HG02981 (cell line): ENCODE results near the gene BARX1.
"Not testable (repeated sequence)": the region's sequence is repeated elsewhere in the genome, so short reads cannot be mapped to it uniquely, and the experiment has no call there.

Experiments
- ATAC-seq: cut with Tn5 transposase; IDR thresholded peaks from one replicate; pipeline ENCODE4 v1.9.1; 2021; ENCODE audit warnings: mild to moderate bottlenecking, moderate library complexity; ENCODE audit not compliant: unreplicated experiment

The BARX1 gene, protein sequence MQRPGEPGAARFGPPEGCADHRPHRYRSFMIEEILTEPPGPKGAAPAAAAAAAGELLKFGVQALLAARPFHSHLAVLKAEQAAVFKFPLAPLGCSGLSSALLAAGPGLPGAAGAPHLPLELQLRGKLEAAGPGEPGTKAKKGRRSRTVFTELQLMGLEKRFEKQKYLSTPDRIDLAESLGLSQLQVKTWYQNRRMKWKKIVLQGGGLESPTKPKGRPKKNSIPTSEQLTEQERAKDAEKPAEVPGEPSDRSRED

DNA sequence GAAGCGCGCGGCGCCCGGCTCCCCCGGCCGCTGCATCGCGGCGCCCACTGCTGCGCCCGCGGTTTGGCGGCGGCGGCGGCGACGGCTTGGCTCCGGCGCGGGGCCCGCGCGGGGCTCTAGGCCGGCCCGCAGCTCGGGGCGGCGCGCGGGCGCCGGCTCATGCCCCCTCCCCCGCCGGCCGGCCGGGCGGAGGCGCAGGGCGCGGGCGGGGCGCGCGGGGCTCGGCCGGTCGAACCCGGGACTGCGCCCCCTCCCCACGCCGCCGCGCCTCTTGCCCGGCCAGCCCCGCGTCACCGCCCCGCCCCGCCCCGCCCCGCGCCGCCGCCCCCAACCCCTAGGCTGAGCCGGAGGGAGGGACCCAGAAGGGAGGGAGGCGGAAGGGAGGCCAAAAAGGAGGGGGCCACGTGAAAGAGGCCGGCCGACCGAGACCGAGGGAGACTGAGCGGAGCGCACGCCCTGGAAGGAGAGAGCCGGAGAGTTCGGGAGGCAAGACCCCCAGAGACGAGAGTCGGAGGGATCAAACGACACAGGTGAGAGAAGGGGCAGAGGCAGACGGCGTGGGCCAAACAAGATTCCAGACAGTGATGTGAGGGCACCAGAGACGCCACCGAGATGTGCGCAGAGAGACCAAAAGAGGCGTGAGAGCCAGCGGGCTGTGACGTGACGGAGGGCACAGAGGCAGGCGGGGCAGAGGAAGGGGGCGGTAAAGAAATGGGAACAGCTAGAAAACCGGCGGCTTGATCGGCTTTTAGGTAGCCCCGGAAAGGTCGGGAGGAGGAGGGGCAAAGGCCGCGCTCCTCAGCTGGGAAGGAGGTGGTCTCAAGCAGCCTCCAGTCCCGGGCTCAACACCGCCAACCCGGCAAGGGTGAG, at the start of gene BARX1:
TSS of gene BARX1 (minus strand) at position 245 of the 870 bp plus-strand sequence. CDS start at position 36, 209 bp downstream.
- ATAC-seq: no peak

DNA sequence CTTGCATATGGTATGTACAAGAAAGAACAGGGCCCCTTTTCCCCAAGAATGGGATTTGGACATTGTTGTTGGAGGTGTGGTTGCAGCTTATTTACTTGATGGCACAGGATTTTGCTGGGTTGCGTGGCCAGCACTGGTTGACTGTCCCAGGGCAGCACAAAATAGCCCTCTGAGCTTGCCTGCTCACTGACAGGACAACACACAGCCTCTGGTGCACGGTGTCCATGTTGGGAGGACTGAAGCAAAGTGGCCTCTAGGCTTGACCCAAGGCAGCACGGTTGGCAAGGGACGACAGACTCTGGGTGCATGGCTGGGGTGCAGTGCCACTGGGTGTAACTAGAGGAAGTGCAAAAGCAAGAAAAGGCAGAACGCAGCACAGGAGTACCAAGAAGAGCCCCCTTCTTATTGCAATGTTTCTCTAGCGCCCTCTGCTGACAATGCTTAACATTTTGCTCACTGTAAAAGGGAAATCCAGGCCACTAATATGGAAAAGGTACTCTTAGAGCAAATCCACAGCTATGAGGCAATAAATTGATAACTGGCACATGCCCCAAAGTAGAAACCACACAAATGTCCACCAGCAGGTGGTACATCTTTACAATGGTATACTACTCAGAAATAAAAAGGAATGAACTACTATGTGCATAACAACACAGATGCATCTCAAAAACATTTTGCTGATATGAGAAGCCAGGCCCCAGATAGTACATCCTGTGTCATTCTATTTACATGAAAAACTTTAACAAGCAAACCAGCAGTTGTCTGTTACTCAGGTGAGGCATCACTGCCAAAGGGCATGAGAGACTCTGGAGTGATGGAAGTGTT, 47.4 kb upstream of the BARX1 start:
- ATAC-seq: no peak

DNA sequence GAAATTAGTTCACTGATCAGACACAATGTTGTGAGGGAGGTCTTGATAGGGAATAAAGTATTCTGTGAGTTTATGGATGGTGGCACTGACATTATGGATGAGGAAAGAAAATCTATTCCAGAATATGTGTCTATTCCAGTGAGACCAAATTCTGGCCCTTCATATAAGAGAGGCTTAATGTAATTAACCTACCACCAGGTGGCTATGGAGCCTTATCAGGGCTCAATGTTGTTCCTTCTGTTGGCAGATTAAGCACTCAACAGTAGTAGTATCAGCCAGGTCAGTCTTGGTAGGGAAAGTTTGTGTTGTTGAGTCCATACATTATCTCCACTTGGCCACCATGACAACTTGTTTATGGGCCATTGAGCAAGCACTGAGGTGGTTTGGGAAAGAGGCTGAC, 41.7 kb upstream of the BARX1 start:
- no peak for ATAC-seq

DNA sequence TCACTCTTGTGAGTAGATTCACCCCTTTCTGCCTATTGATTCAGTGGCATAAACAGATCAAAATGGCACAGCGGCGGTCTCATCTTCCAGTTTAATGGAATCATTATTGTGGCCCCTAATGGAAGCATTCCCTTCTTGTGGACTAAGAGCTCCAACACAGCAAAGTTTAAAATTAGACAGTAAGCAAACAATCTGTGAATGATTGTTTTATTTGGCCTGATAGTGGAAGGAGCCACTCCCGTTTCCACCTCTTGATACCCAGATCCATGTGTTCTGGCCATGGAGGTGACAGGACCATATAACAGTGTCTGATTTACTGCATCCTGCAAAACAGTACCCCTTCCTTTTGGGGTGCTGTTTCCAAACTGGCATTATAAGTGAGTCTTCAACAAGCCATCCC, 41.2 kb upstream of the BARX1 start:
- ATAC-seq: no peak

DNA sequence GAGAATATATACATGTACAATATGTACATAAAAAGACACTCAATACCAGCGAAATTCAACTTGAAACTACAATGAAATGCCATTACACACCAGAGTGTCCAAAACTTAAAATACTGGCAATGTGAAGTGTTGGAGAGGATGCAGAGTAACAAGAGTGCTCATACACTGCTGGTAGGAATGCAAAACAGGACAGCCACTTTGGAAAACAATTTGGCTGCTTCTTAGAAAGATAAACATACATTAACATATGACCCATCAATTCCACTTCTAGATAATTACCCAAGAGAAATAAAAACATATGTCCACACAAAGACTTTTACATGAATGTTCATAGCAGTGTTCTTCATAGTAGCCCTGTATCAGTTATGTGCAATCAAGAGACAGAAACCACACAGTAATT, 39.4 kb upstream of the BARX1 start:
- ATAC-seq: no peak

DNA sequence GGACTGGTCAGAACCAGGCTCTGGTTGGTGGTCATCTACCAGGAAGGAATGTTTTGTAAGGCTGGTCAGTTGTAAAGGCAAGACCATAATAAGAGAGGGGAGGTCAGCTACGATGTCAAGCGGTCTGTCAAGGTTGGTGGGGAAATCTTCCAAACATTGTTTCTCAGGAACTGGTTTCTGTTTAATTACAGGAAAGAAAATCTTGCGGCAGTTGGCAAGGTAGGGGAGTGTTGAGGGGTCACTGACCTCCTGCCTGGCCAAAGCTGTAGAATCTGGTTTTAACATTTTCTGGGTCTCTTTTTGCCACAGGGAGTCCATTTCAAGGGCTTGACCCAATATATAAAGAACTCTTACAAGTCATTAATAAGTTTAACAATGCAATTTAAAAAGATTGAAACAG, 39.0 kb upstream of the BARX1 start:
- ATAC-seq: no peak

DNA sequence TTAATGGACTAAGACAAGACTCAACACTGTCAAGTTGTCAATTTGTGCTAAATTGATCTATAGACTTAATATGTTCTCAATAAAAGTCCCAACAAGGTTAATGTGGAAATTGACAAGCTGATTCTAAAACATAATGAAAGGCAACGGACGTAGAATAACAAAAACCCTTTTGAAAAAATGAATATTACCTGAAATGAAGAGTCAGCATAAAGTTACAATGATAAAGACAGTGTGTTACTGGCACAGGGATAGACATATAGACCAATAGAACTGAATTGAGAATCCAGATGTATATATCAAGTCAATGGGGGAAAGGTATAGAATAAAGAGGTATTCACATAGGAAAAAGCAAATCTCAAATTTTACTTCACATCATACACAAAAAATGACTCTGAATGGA, 37.7 kb upstream of the BARX1 start:
- no peak for ATAC-seq

DNA sequence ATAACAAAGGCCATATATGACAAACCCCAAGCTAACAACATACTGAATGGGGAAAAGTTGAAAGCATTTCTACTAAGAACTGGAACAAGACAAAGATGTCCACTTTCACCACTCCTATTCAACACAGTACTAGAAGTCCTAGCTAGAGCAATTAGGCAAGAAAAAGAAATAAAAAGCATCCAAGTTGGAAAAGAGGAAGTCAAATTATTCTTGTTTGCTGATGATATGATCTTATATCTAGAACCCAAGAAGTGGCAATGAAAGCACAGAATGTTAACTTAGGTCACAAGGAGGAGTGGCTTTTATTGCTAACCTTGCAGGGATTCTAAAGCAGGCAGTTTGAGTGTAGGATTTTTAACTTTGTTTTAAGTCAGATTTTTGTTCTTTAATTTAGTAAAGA, 35.3 kb upstream of the BARX1 start:
- no peak for ATAC-seq

DNA sequence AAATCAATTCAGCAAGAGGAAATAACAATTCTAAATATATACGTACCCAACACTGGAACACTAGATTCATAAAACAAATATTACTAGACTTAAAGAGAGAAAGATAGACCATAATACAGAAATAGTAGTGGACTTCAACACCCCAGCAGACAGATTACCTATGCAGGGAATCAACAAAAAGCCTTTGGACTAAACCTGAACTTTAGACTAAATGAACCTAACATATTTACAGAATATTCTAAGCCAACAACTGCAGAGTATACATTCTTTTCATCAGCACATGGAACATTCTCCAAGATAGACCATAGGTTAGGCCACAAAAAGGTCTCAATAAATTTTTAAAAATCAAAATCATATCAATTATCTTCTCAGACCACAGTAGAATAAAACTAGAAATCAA, 32.9 kb upstream of the BARX1 start:
- ATAC-seq: no peak

DNA sequence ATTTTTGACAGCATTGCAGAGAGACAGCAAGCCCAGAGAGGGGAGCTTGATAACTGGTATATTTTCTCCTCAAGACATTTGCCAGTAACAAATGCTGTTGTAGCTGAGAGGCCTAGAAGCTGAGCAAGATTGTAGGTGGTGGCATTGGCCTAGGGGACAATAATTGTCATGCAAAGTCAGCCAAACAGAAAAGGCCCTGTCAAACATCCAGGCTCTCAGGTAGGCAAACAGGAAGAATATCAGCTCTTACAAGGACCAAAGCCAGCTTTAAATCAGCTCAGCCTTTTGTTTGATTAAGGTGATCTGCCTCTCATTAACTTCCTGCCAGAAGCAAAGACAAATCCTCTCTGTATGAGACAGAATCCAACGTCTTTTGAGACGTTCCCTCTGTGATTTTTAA, 29.7 kb upstream of the BARX1 start:
- no peak for ATAC-seq

DNA sequence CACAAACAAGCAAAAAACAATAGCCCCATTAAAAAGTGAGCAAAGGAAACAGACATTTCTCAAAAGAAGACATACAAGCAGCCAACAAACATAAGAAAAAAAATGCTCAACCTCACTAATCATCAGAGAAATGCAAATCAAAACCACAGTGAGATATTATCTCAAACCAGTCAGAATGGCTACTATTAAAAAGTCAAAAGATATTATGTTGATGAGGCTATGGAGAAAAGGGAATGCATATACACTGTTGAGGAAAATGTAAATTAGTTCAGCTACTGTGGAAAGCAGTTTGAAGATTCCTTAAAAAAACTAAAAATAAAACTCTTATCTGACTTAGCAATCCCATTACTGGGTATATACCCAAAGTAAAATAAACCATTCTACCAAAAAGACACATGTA, 28.7 kb upstream of the BARX1 start:
- ATAC-seq: no peak

DNA sequence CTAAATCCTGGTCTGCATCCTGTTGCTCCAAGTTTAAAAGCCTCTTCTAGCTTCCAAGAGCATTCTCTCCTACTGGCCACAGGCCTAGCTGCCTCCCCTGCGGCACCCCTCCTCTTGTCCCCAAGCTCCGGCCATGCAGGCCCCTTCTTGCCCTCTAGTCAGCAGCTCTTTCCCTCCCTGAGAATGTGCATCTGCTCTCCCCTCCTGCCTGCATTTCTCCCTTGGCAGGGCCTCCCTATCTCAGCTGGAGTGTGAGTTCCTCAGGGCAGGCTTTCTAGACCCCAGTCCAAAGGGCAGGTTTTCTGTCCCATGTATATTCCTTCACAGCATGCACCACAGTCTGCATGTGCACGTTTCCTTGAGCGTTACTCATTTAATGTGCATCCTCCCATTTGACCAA, 24.6 kb upstream of the BARX1 start:
- ATAC-seq: no peak

DNA sequence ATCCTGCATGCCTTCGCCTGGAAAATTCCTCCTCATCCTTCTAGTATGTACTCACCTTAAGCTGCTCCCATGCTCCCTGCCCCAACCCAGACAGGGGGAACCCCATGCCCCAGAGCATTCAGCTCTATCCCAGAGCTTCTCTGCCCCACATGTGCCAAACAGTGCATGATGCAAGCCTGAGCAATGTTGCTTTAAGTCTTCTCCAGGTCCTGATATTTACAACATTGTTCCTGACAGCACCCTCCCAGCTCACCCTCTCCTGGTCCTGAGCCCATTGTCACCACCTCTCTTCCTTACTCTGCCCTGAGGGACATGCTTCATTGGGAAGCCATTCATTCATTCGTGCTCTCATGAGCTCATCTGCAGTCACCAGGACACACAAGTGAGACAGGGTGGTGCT, 23.4 kb upstream of the BARX1 start:
- no peak for ATAC-seq

DNA sequence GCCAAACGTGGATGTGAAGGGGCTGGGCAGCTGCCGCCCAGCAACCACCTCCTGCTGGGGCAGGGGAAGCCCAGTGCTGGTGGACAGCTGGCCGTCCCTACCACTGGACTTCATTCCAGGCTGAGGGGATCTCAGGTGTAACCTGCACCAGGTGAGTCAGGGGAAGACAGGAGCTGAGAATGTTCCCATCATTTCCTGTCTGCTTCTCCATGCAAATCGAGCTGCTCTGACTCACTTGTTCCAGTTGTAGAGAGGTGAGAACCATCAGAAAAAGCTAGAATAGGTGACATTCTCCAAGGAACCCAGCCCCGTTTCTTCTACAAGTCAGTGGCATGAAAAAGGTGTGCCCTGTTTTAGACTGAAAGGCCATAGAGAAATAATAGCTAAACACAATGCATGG, 21.8 kb upstream of the BARX1 start:
- no peak for ATAC-seq

DNA sequence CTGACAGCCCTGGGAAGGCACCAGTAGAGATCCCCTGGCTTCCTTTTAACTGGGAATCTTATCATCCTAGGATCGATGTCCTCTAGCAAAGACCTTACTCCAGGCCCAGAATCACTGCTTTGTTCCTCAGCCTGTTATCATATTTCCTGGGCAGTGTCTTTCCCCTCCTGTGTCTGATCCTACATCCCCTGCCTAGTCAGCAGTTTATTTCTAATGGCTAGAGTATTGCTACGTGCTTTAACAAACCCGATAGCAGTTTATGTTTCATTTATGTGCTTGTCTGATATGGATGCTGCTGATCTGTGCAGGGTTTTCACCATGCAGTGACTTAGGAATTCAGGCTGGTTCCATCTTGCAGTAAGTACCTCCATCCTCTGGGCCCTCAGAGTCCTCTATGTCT, 20.9 kb upstream of the BARX1 start:
- ATAC-seq: no peak

DNA sequence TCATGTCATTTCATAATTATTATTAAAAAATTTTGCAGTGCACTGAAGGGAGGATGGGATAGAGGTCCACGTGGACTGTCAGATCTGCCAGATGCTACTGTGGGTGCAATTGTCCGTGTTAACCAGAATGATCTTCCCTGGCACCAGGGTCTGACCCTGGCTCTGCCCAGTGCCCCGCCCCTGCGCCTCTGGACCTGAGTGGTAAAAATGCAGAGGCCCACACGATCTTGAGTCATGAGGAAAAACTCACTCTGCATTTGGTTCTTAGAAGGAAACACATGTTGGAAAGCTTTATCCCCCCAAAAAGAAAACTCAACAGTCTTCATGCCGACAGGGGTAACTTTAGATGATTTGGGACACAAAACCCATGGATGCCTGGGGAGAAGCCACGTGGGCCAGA, 20.1 kb upstream of the BARX1 start:
- ATAC-seq: no peak

DNA sequence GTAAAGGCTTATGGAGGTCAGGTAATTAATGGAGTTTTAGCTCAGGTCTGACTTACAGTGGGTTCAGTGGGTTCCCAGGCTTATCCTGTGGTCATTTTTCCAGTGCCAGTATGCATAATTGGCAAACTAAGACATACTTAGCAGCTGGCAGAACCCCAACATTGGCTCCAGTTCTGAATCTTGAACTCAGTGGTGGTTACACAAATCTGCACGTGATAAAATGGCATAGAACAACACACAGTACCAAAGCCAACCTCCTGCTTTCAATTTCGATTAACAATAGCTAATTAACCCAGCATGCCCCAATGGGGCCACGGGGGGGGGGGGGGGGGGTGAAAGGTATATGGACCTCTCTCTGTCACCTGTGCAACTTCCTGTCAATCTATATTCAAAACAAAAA, 19.0 kb upstream of the BARX1 start:
- no peak for ATAC-seq

DNA sequence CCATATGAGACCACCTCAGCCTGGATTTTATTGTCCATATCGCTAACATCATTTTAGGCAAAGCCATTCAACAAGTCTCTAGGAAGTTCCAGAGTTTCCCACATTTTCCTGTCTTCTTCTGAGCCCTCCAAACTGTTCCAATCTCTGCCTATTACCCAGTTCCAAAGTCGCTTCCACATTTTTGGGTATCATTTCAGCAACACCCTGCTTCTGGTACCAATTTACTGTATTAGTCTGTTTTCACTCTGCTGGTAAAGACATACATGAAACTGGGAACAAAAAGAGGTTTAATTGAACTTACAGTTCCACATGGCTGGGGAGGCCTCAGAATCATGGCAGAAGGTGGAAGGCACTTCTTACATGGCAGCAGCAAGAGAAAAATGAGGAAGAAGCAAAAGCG, 17.5 kb upstream of the BARX1 start:
- ATAC-seq: not testable (repeated sequence)

DNA sequence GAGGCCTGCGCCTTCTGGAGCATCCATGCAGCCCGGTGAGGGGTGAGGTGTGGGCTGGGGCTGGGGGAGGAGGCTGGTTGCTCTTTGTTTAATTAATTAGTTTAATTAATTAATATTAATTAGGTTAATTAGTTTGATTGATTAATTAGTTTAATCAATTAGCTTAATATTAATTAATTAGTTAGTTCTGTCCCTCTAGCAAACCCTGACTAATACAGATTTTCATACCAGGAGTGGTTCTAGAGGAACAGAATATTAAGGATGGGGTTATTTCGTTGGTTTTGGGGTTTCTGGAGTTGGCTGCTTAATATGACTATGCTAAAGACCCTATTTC, 14.1 kb upstream of the BARX1 start:
- ATAC-seq: no peak

DNA sequence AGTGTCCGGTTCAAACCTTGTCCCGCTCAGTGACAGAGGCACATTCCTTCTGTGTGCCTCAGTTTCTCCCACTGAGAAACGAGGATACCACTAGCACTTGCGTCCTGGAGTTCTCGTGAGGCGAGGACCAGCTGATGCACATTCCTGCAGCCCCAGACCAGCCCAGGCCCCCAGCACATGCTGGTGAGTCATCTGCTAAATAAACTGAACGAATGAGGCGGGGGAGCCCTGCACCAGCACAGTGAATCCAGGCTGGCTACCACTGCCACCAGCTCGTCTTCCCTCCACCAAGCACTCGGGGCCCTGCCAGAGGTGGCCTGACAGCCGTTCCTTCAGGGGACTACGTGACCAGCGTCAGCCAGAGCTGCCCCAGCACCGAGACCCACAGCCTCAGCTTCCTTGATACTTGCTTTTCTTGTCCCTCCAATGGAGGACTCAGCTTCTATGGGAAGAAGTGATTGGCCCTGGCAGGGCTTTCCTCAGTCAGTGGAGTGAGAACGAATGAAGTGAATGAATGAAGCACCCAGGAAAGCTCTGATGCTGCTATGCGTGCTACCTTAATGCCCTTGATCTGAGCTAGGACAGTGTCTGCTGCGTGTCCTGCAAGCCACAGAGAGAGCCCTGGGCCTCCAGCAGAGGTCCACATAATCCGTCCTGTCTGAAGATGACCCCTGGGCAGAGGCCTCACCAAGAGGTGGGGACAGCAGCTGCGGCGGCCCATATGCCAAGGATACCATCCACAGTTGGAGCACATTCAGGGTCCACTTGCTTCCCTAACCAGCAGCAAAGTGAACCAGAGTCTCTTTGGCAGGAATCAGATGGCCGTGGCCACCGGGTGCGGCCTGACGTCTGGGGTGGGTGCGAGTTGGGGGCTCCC, 13.5 kb upstream of the BARX1 start:
- ATAC-seq: no peak
